ENCODE measurements around the gene SORCS1. TPM values are rescaled to one million over a fixed set of nuclear protein-coding genes. Genes with fewer than 3 reads are reported as not detected.

The SORCS1 gene
- total RNA-seq, 1 donor from 2014 or later: 3.1 TPM

- DNase-seq (ENCODE audit: low spot score): no peak
Observed at GRCh38 chr10:106816318-106817085, 348.0 kb downstream of the SORCS1 start.

GRCh38 chr10:106815427-106816043 is 349.0 kb downstream of the SORCS1 start:
- DNase-seq (ENCODE audit: low spot score): no peak

DNA sequence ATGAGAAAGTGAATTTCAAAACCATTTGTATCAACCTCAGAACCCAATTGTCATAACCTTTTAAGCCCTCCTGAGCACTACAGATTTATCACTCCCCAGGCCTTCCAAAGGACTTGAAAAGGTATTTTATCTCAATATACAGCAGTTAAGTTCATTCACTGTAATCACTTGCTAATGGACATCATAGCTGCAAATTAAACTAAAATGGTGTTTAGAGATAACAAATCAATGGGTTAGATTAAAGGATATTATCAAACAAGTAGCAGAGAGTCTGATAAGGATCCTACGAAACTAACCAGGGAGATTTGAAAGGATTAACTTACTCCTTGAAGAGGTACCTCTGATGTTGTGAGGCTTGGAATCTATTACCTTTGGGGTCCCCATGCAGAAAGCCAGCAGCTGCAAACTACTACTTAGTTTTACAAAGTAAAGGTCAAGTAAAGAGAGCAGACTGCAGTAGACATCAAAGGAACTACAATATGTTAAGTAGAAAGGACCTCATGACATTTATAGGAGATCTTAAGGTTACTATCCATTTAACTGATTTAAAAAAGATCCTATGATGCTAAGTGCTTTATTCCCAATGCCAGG is 359.4 kb downstream of the SORCS1 start:
- no peak for DNase-seq (ENCODE audit: low spot score)

DNA sequence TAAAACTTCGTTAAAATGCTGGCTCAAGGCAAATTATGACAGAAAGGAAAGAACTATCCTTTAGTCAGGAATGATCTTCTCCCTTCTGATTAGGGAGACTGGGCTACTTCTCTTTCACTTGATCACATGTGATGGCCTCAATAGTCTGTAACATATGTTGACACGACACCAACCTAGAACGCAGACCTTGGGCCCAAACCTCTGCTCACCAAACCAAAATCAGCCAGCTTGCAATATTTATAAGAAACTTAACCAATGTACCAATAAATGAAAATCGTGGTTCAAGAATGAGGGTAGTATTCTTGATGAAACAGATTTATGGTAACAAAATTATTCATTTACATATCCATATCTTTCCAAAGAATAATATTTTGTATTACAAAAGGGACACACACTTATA is 361.6 kb downstream of the SORCS1 start:
- no peak for DNase-seq (ENCODE audit: low spot score)

DNA sequence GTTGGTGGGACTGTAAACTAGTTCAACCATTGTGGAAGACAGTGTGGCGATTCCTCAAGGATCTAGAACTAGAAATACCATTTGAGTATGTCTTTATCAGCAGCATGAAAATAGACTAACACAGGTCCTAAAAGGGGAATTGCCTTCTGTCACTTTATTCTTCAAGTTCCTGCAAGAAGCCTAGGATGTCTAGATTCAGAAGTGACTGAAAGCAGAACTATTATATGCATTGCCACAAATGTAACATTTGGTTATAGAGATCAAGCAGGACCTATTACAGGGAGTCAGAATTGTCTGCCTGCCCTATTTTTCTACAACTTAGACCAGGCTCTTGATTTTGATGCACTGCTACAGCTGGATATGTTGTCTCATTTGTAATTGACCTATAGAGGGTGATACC is 364.7 kb downstream of the SORCS1 start:
- no peak for DNase-seq (ENCODE audit: low spot score)

DNA sequence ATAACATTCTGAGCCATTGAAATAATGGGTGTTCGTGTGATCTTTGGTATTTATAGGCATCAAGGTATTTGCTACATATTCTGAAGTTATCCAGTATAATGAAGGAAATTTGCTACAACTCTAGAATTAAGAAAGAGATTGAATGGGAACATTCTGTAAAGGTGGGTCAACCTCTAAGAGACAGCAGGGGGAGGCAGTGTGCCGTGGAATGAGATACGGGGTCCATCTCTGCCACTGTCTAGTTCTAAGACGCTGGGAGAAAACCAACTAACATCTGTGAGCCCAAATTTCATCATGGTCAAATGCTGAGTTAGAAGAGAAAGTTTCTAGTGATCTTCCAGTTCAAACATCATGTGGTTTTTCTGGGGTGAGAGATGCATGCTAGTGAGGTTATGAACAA is 368.9 kb downstream of the SORCS1 start:
- peak; percentile 38 for DNase-seq (ENCODE audit: low spot score)

DNA sequence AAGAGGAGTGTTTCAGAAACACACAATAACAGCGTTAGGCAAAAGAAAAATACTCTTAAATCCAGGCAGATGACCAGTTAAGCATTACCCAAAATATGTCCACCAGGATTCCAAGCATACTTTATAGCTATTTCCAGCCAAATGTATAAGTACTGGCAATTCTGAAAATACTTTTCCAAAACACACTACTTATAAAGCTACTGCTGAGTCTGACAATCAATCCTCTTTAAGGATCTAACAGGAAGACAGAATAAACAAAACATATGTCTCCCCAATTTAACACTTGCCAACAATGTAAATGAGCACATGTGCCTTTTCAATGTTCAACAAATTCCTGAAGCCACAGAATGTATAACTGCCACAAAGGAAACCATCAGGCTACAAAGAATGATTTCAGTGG is 370.9 kb downstream of the SORCS1 start:
- no peak for DNase-seq (ENCODE audit: low spot score)

DNA sequence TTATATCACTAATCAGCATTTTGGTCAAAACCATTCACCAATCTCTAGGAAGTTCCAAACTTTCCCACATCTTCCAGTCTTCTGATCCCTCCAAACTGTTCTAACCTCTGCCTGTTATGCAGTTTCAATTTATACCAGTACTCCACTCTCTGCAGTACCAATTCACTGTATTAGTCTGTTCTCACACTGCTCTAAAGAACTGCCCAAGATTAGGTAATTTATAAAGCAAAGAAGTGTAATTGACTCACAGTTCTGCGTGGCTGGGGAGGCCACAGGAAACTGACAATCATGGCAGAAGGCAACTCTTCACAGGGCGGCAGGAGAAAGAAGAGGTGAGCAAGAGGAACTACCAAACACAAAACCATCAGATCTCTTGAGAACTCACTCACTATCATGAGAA is 374.9 kb downstream of the SORCS1 start:
- DNase-seq (ENCODE audit: low spot score): no peak

- DNase-seq (ENCODE audit: low spot score): no peak
Observed at GRCh38 chr10:106788982-106789381, 375.5 kb downstream of the SORCS1 start.

- no peak for DNase-seq (ENCODE audit: low spot score)
Observed at GRCh38 chr10:106785528-106785927, 379.0 kb downstream of the SORCS1 start.

DNA sequence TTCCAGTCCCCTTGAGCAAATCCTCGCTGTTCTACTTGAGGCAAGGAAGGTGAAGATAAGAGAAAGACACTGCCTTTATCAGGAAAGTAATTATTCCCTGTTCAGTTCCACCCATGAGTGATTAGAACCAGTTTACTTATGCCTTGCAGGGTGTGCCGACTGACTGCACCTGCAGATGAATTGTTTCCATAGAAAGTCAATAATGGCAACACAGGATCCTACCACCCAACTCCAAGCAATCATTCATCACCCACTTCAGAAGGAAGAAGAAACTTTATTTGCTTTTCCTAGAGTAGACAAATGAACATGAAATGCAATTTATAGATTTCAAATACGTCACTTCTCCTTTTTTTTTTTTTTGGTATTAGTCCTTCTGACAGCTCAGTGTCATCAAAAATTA is 383.9 kb downstream of the SORCS1 start:
- peak; percentile 30 for DNase-seq (ENCODE audit: low spot score)

GRCh38 chr10:106777841-106778240 is 386.7 kb downstream of the SORCS1 start:
- no peak for DNase-seq (ENCODE audit: low spot score)

GRCh38 chr10:106775127-106775526 is 389.4 kb downstream of the SORCS1 start:
- DNase-seq (ENCODE audit: low spot score): no peak

GRCh38 chr10:106772957-106773356 is 391.5 kb downstream of the SORCS1 start:
- DNase-seq (ENCODE audit: low spot score): no peak

DNA sequence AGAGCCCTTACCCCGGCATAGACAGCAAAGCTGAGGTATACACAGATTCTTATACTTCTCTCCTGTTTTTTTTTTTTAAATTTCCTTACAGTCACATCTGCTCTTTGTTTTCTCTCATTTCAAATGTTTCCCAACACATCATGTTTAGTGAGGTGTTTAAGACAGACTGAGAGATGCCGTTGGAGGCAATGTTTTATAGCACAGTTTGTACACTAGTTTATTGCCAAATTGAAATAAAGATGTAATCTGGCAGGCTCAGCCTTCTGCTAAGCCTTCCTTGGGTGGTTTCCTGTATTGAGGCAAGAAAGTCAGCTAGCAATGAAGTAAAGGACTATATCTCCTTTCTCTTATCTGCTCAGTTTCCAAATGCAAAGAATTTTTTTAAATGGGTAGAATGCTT is 393.4 kb downstream of the SORCS1 start:
- DNase-seq (ENCODE audit: low spot score): no peak

GRCh38 chr10:106768204-106768603 is 396.3 kb downstream of the SORCS1 start:
- no peak for DNase-seq (ENCODE audit: low spot score)

- DNase-seq (ENCODE audit: low spot score): no peak
Observed at GRCh38 chr10:106765928-106766327, 398.6 kb downstream of the SORCS1 start.

GRCh38 chr10:106765241-106765754 is 399.2 kb downstream of the SORCS1 start:
- DNase-seq (ENCODE audit: low spot score): no peak

- DNase-seq (ENCODE audit: low spot score): no peak
Observed at GRCh38 chr10:106764360-106764759, 400.1 kb downstream of the SORCS1 start.

- no peak for DNase-seq (ENCODE audit: low spot score)
Observed at GRCh38 chr10:106761906-106762305, 402.6 kb downstream of the SORCS1 start.

- DNase-seq (ENCODE audit: low spot score): no peak
Observed at GRCh38 chr10:106757521-106757920, 407.0 kb downstream of the SORCS1 start.

DNA sequence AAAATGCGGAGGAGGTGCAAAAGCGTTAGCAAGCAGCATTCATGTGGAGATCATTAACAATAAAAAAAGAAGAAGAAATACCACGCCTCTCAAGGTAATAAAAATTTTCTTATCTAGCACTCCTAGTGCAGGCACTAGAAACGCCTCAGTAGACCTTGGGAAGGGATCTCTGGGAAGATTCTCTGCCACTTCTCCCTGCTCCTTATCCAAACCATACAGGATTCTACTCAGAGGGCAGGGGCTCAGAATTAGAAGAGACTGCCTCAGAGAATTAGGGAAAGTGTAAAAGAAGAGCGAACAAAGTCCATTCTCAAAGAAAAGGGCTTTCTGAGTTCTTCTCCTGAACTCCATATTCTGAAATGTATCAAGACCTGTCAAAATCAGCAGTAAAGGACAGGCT is 413.4 kb downstream of the SORCS1 start:
- DNase-seq (ENCODE audit: low spot score): no peak

DNA sequence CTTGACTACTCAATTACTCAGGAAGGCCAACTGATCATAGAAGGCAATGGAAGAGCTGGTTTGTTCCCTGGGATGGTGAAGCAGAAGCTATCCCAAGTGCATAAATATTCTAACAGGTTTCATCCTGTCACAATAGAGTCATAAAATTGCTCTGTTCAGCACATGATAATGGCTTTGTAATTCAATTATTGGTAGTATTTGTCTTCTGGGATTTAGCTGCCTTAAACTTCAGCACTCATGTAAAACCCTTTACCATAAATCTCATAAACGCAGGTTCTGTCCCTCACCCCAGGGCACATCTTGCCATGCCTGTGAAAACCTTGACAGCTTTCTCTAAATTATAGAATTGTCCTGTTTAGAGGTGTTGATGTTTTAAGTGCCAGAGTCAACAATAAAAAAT is 417.6 kb downstream of the SORCS1 start:
- no peak for DNase-seq (ENCODE audit: low spot score)
